B cell (primary cell): ENCODE results near the gene TMEM232. TPM values are rescaled to one million over a fixed set of nuclear protein-coding genes. Genes with fewer than 3 reads are reported as not detected.

Experiments
- ATAC-seq: fragments of 200-7000 bp; cut with Tn5 transposase; one replicate; pipeline ENCODE4 v1.10.0; 2021; ENCODE audit warnings: low read depth, mild to moderate bottlenecking, moderate number of reproducible peaks, moderate library complexity
- CTCF ChIA-PET: fragments of 350-600 bp; sonication (Branson Sonifier 250); formaldehyde crosslinking; loops from one replicate; lab custom pipeline; 2021; ENCODE audit warnings: antibody characterized with exemption, inconsistent platforms; lab: Charles Lee
- POLR2A ChIA-PET: fragments of 350-600 bp; sonication (Branson Sonifier 250); formaldehyde crosslinking; loops from one replicate; lab custom pipeline; 2021; ENCODE audit warnings: antibody characterized with exemption; lab: Charles Lee
- DNase-seq: peaks from one replicate; pipeline ENCODE4 v3.0.0; 2013
- H2AFZ ChIP-seq: 2 replicates; pipeline ENCODE4 v1.6.1; 2012; ENCODE audit warnings: mild to moderate bottlenecking, low read depth, low read length; ENCODE audit not compliant: insufficient read depth, poor library complexity, severe bottlenecking
- H3K27ac ChIP-seq, 2 donors: 1 replicate in 1 of 2; 2 replicates in 1 of 2; pipeline ENCODE4 v1.5.1; 2012 to 2013; ENCODE audit warnings: low read length in 2 of 2, mild to moderate bottlenecking in 2 of 2, moderate library complexity in 1 of 2
- H3K27me3 ChIP-seq, 4 experiments: fragments of 200-600 bp in 1 of 4; sonication (generic) in 1 of 4; replicated peaks in 1 of 4; 1 replicate in 2 of 4; 2 replicates in 2 of 4; pipeline versions ENCODE4 v1.6.1 to v1.7.0; 2013 to 2016; ENCODE audit warnings: low read length in 3 of 4, mild to moderate bottlenecking in 2 of 4, mixed read lengths in 1 of 4, moderate library complexity in 1 of 4; ENCODE audit not compliant: insufficient read depth in 4 of 4, control insufficient read depth in 3 of 4; ENCODE audit errors: control extremely low read depth in 1 of 4
- H3K36me3 ChIP-seq, 2 experiments: replicated peaks in 1 of 2; 1 replicate in 1 of 2; 2 replicates in 1 of 2; pipeline versions ENCODE4 v1.6.1 to v1.7.1; 2013; ENCODE audit warnings: low read length in 1 of 2; ENCODE audit not compliant: insufficient read depth in 2 of 2, control insufficient read depth in 1 of 2; ENCODE audit errors: control extremely low read depth in 1 of 2, extremely low read depth in 1 of 2
- H3K4me1 ChIP-seq, 2 donors: fragments of 200-600 bp in 1 of 2; sonication (generic) in 1 of 2; 1 replicate in 1 of 2; 2 replicates in 1 of 2; pipeline versions ENCODE4 v1.5.1 to v1.6.1; 2013 to 2017; ENCODE audit warnings: low read length in 2 of 2; ENCODE audit not compliant: control insufficient read depth in 2 of 2, insufficient read depth in 2 of 2
- H3K4me2 ChIP-seq: replicated peaks from 2 replicates; pipeline ENCODE3; 2012; ENCODE audit warnings: mild to moderate bottlenecking, low read depth, low read length; ENCODE audit not compliant: poor library complexity, severe bottlenecking
- H3K4me3 ChIP-seq, 5 experiments: fragments of 200-600 bp in 1 of 5; sonication (generic) in 1 of 5; 1 replicate in 3 of 5; 2 replicates in 2 of 5; pipeline versions ENCODE4 v1.5.1 to v1.7.0; 2011 to 2016; ENCODE audit warnings: low read length in 4 of 5, mild to moderate bottlenecking in 4 of 5, low read depth in 2 of 5, control low read depth in 1 of 5, moderate library complexity in 1 of 5; ENCODE audit not compliant: insufficient read depth in 1 of 5; ENCODE audit errors: control extremely low read depth in 1 of 5, extremely low read depth in 1 of 5
- H3K79me2 ChIP-seq: fragments of 200-600 bp; sonication (generic); one replicate; pipeline ENCODE4 v1.6.0; 2016; ENCODE audit warnings: low read length; ENCODE audit not compliant: control insufficient read depth, insufficient read depth
- H3K9ac ChIP-seq: fragments of 200-600 bp; sonication (generic); 2 replicates; pipeline ENCODE4 v1.6.1; 2017; ENCODE audit warnings: mild to moderate bottlenecking, low read length, moderate library complexity
- H3K9me3 ChIP-seq, 3 donors: one replicate each; pipeline versions ENCODE4 v1.6.1 to v1.7.1; 2013; ENCODE audit warnings: low read length in 2 of 3; ENCODE audit not compliant: control insufficient read depth in 2 of 3, insufficient read depth in 1 of 3; ENCODE audit errors: control extremely low read depth in 1 of 3
- H4K20me1 ChIP-seq: 2 replicates; pipeline ENCODE4 v1.6.0; 2012; ENCODE audit warnings: mild to moderate bottlenecking, low read length; ENCODE audit not compliant: insufficient read depth, control insufficient read depth, poor library complexity, severe bottlenecking
- H3K27ac Mint-ChIP-seq: one replicate; pipeline ENCODE4 v1.8.0; 2021; ENCODE audit warnings: mixed read lengths
- H3K27me3 Mint-ChIP-seq: one replicate; pipeline ENCODE4 v1.8.0; 2021; ENCODE audit warnings: mixed read lengths
- H3K4me1 Mint-ChIP-seq: one replicate; pipeline ENCODE4 v1.8.0; 2021; ENCODE audit warnings: mixed read lengths
- H3K4me3 Mint-ChIP-seq: one replicate; pipeline ENCODE4 v1.8.0; 2021; ENCODE audit warnings: mixed read lengths
- H3K9me3 Mint-ChIP-seq: one replicate; pipeline ENCODE4 v1.8.0; 2022; ENCODE audit warnings: mixed read lengths; ENCODE audit not compliant: insufficient read depth
- EZH2 ChIP-seq: IDR thresholded peaks from 2 replicates; pipeline ENCODE4 v1.6.1; 2012; ENCODE audit warnings: borderline replicate concordance, low read depth, mild to moderate bottlenecking, moderate library complexity, low read length; ENCODE audit not compliant: insufficient read depth, poor library complexity, severe bottlenecking
- WGBS: methylation state at CpG from one replicate; pipeline ENCODE4 v1.1.5; 2013; ENCODE audit warnings: missing lambda C conversion rate; ENCODE audit not compliant: insufficient coverage; 5-methylcytosine and 5-hydroxymethylcytosine counted together
- intact Hi-C: fragments of 100-400 bp; cut with micrococcal nuclease; formaldehyde crosslinking; loops from one replicate; pipeline ENCODE4 v1.10.0; 2022
- polyA plus RNA-seq: library from polyadenylated mRNA; depleted of rRNA; stranded (reverse); fragments of >200 nt; gene quantifications from 2 replicates; pipeline ENCODE4 v1.2.3, GENCODE V29; 2012
- total RNA-seq, 2 donors: library from RNA; stranded (reverse); fragments of 120-200 nt in 1 of 2; gene quantifications; 1 replicate in 1 of 2; 2 replicates in 1 of 2; pipeline versions ENCODE4 v1.2.3 to v1.2.4, GENCODE V29; 2013 to 2022
- TF ChIP-seq, protein P1 (sequence below): fragments of 200-600 bp; IDR thresholded peaks from one replicate; pipeline ENCODE4 v1.8.0; 2022; ENCODE audit warnings: antibody characterized with exemption, mild to moderate bottlenecking

The TMEM232 gene
- total and polyA plus RNA-seq, 2 donors (not counting 1 experiment from before 2014, with no cell fraction given) = 0.49 to 2.9 TPM

DNA sequence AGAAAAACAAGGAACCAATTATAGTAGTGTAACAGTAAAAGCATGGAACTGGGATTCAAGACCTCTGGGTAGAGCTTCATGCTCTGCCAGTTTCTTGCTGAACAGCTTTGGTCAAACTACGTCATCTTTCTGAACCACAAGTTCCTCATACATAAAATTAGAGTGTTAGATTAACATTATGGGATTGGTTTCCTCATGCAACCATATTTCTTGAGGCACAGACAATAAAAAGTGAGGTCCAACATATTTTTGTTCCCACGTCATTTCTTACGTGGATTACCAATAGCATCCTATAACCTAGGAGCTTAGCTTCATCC is 354.8 kb downstream of the TMEM232 start:
- Histone ChIP-seq H3K9ac (no peak overlapping the region), H4K20me1 (no peaks in the 10 kb centered on the region), H3K4me3 (no peak overlapping the region), H3K9me3 (no peaks in the 10 kb centered on the region), H3K27ac (no peak overlapping the region), H3K36me3 (no peaks in the 10 kb centered on the region), H2AFZ (no peak overlapping the region), H3K27me3 (no peaks in the 10 kb centered on the region), H3K79me2 (no peaks in the 10 kb centered on the region), H3K4me2 (no peak overlapping the region), H3K4me1 (peaks cover 13 to 16% of the 10 kb centered on the region in 2 donors)
- 95% methylated on average over 2 of the region's 3 CpGs for WGBS
- Mint-ChIP-seq H3K9me3 (no peaks in the 10 kb centered on the region), H3K27ac (peak overlapping the region; percentile 47), H3K4me3 (peak overlapping the region; percentile 67), H3K4me1 (peaks cover 21% of the 10 kb centered on the region), H3K27me3 (peaks cover 2% of the 10 kb centered on the region)
- DNase-seq (peak; percentile 63), ATAC-seq (peak; percentile 83)
- no peak for TF ChIP-seq EZH2
- TF ChIP-seq, protein P1, sequence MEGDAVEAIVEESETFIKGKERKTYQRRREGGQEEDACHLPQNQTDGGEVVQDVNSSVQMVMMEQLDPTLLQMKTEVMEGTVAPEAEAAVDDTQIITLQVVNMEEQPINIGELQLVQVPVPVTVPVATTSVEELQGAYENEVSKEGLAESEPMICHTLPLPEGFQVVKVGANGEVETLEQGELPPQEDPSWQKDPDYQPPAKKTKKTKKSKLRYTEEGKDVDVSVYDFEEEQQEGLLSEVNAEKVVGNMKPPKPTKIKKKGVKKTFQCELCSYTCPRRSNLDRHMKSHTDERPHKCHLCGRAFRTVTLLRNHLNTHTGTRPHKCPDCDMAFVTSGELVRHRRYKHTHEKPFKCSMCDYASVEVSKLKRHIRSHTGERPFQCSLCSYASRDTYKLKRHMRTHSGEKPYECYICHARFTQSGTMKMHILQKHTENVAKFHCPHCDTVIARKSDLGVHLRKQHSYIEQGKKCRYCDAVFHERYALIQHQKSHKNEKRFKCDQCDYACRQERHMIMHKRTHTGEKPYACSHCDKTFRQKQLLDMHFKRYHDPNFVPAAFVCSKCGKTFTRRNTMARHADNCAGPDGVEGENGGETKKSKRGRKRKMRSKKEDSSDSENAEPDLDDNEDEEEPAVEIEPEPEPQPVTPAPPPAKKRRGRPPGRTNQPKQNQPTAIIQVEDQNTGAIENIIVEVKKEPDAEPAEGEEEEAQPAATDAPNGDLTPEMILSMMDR = no peak
- intact Hi-C loops = loop anchor here (5.0 kb wide), 1 partner anchor 684 kb away; the partner anchor contains the start of gene MAN2A1
- CTCF ChIA-PET = no interaction called here
- POLR2A ChIA-PET = no interaction called here

DNA sequence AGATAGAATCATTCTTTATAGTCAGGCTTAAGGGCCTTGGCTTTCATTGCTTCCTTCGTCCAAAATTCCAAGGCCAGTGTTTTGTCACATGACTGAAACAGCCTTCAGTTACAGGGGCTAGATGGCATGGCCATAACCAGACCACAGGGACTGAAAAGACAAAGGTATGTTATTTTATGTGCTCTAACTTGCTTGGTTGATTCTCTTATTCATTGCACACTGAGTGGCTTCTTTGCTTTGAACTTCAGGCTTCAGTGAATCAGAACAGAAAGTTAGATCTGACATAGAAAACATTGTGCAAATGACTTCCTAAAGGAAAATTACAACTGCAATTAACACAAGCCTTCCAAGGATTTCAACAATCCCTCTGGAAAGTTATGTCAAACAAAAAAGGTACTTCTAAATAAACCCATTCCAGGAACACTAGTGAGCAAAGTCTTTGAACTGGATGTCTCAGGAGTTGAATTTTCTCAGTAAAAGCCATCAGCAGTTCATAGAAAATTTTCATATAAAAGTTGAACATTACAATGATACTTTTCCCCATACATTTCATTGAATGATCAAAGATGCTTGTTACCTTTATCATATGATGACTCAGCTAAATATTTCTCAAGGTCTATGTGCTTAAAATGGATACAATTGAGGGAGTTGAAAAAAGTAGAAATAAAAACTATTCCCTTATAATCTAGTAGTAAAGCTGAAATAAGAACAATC is 355.3 kb downstream of the TMEM232 start:
- Mint-ChIP-seq H3K27ac (peak overlapping the region; percentile 75), H3K27me3 (peaks cover 2% of the 10 kb centered on the region), H3K9me3 (no peaks in the 10 kb centered on the region), H3K4me3 (peak overlapping the region; percentile 67), H3K4me1 (peaks cover 21% of the 10 kb centered on the region)
- no peak overlapping the region for H3K27ac ChIP-seq
- H3K36me3 ChIP-seq = no peaks in the 10 kb centered on the region
- H3K27me3 ChIP-seq = no peaks in the 10 kb centered on the region
- no peak for TF ChIP-seq EZH2
- TF ChIP-seq, protein P1 = no peak
- ATAC-seq (peak; percentile 18), DNase-seq (peak; percentile 6)
- intact Hi-C loops = loop anchor here (5.0 kb wide), 1 partner anchor 684 kb away; the partner anchor contains the start of gene MAN2A1
- H3K79me2 ChIP-seq = no peaks in the 10 kb centered on the region
- WGBS = 63% methylated on average over 1 of the region's 1 CpG
- H3K9me3 ChIP-seq = no peaks in the 10 kb centered on the region
- H3K4me3 ChIP-seq = no peak overlapping the region
- no peak overlapping the region for H3K9ac ChIP-seq
- CTCF ChIA-PET = no interaction called here
- POLR2A ChIA-PET = no interaction called here
- H3K4me2 ChIP-seq = no peak overlapping the region
- no peaks in the 10 kb centered on the region for H4K20me1 ChIP-seq
- H2AFZ ChIP-seq = no peak overlapping the region
- H3K4me1 ChIP-seq = peaks cover 13 to 16% of the 10 kb centered on the region in 2 donors
